ENCODE measurements around the gene ELF3.

The ELF3 gene

GRCh38 chr1:202031796-202032195 is 21.4 kb downstream of the ELF3 start:
- Histone ChIP-seq H3K36me3 (ENCODE audit: insufficient read depth, low read length) (no peaks in the 10 kb centered on the region), H3K27me3 (ENCODE audit: insufficient read depth, low read length) (no peaks in the 10 kb centered on the region), H3K9me3 (ENCODE audit: low read length) (no peaks in the 10 kb centered on the region), H3K27ac (ENCODE audit: low read depth, low read length, poor library complexity, severe bottlenecking) (no peak overlapping the region), H2AFZ (ENCODE audit: low read length) (no peak overlapping the region), H3K4me1 (ENCODE audit: insufficient read depth, low read length, severe bottlenecking) (no peaks in the 10 kb centered on the region), H3F3A (ENCODE audit: insufficient read depth, low read length) (no peaks in the 10 kb centered on the region), H3K9ac (ENCODE audit: low read length) (no peak overlapping the region), H3K4me2 (ENCODE audit: low read length) (no peak overlapping the region), H3K9me2 (ENCODE audit: low read depth, low read length) (no peaks in the 10 kb centered on the region), H3K4me3 (ENCODE audit: low read depth, low read length, poor library complexity, severe bottlenecking) (no peak overlapping the region), H4K20me1 (ENCODE audit: insufficient read depth, low read length) (no peaks in the 10 kb centered on the region), H3K79me2 (ENCODE audit: insufficient read depth, low read length) (no peaks in the 10 kb centered on the region)
- TF ChIP-seq CTCF (IDR thresholded peaks at IDR 0.05; ENCODE audit: low read length) (no peak), EZH2 (IDR thresholded peaks at IDR 0.05; ENCODE audit: borderline replicate concordance, low read length) (no peak)

GRCh38 chr1:202034149-202034682 is 23.8 kb downstream of the ELF3 start:
- Histone ChIP-seq H3K4me3 (ENCODE audit: low read depth, low read length, poor library complexity, severe bottlenecking) (no peak overlapping the region), H4K20me1 (ENCODE audit: insufficient read depth, low read length) (no peaks in the 10 kb centered on the region), H3K27me3 (ENCODE audit: insufficient read depth, low read length) (no peaks in the 10 kb centered on the region), H3K4me2 (ENCODE audit: low read length) (no peak overlapping the region), H3K27ac (ENCODE audit: low read depth, low read length, poor library complexity, severe bottlenecking) (no peak overlapping the region), H3K9me2 (ENCODE audit: low read depth, low read length) (no peaks in the 10 kb centered on the region), H3K4me1 (ENCODE audit: insufficient read depth, low read length, severe bottlenecking) (no peaks in the 10 kb centered on the region), H3F3A (ENCODE audit: insufficient read depth, low read length) (no peaks in the 10 kb centered on the region), H3K9ac (ENCODE audit: low read length) (no peak overlapping the region), H3K9me3 (ENCODE audit: low read length) (no peaks in the 10 kb centered on the region), H3K79me2 (ENCODE audit: insufficient read depth, low read length) (no peaks in the 10 kb centered on the region), H3K36me3 (ENCODE audit: insufficient read depth, low read length) (no peaks in the 10 kb centered on the region), H2AFZ (ENCODE audit: low read length) (no peak overlapping the region)
- TF ChIP-seq CTCF (IDR thresholded peaks at IDR 0.05; ENCODE audit: low read length) (no peak), EZH2 (IDR thresholded peaks at IDR 0.05; ENCODE audit: borderline replicate concordance, low read length) (no peak)

- H3F3A ChIP-seq (ENCODE audit: insufficient read depth, low read length), result no peaks in the 10 kb centered on the region
- H3K4me1 ChIP-seq (ENCODE audit: insufficient read depth, low read length, severe bottlenecking), result no peaks in the 10 kb centered on the region
- no peak overlapping the region for H3K4me3 ChIP-seq (ENCODE audit: low read depth, low read length, poor library complexity, severe bottlenecking)
- no peaks in the 10 kb centered on the region for H4K20me1 ChIP-seq (ENCODE audit: insufficient read depth, low read length)
- H2AFZ ChIP-seq (ENCODE audit: low read length), result no peak overlapping the region
- no peaks in the 10 kb centered on the region for H3K36me3 ChIP-seq (ENCODE audit: insufficient read depth, low read length)
- H3K27me3 ChIP-seq (ENCODE audit: insufficient read depth, low read length), result no peaks in the 10 kb centered on the region
- no peaks in the 10 kb centered on the region for H3K9me3 ChIP-seq (ENCODE audit: low read length)
- TF ChIP-seq CTCF (IDR thresholded peaks at IDR 0.05; ENCODE audit: low read length) (no peak), EZH2 (IDR thresholded peaks at IDR 0.05; ENCODE audit: borderline replicate concordance, low read length) (no peak)
- H3K9ac ChIP-seq (ENCODE audit: low read length), result no peak overlapping the region
- no peaks in the 10 kb centered on the region for H3K79me2 ChIP-seq (ENCODE audit: insufficient read depth, low read length)
- H3K9me2 ChIP-seq (ENCODE audit: low read depth, low read length), result no peaks in the 10 kb centered on the region
- no peak overlapping the region for H3K4me2 ChIP-seq (ENCODE audit: low read length)
- no peak overlapping the region for H3K27ac ChIP-seq (ENCODE audit: low read depth, low read length, poor library complexity, severe bottlenecking)
Measured at GRCh38 chr1:202034683-202035462, 24.5 kb downstream of the ELF3 start.
